Stomach (tissue), 9 donors: ENCODE measurements around the gene KIAA1191. TPM values are rescaled to one million over a fixed set of nuclear protein-coding genes. Genes with fewer than 3 reads are reported as not detected.

Experiments used
- DNase-seq, 2 donors: peaks; one replicate each; pipeline versions ENCODE4 v3.0.0 to v3.0.0-alpha.2; 2013 to 2019
- H3K27ac ChIP-seq, 5 donors: fragments of 200-600 bp in 4 of 5; sonication (generic) in 4 of 5; one replicate each; pipeline ENCODE4 v1.5.1; 2013 to 2019; ENCODE audit warnings: mild to moderate bottlenecking in 1 of 5, moderate library complexity in 1 of 5
- H3K27me3 ChIP-seq, 3 donors: fragments of 200-600 bp; sonication (generic); one replicate each; pipeline ENCODE4 v1.5.1; 2017 to 2019; ENCODE audit warnings: mixed run types in 1 of 3
- H3K36me3 ChIP-seq, 4 donors: fragments of 200-600 bp; sonication (generic); 1 replicate in 3 of 4; 2 replicates in 1 of 4; pipeline ENCODE4 v1.5.1; 2016 to 2019
- H3K4me1 ChIP-seq, 4 donors: fragments of 200-600 bp; sonication (generic); one replicate each; pipeline ENCODE4 v1.5.1; 2016 to 2019
- H3K4me3 ChIP-seq, 4 donors: fragments of 200-600 bp; sonication (generic) in 3 of 4; one replicate each; pipeline ENCODE4 v1.5.1; 2016 to 2019; ENCODE audit warnings: mild to moderate bottlenecking in 1 of 4
- H3K9me3 ChIP-seq, 4 donors: fragments of 200-600 bp; sonication (generic); one replicate each; pipeline ENCODE4 v1.5.1; 2016 to 2019
- EP300 ChIP-seq: sonication (generic); formaldehyde crosslinking; IDR thresholded peaks from one replicate; pipeline ENCODE4 v1.6.1; 2017; ENCODE audit warnings: antibody characterized with exemption
- POLR2A ChIP-seq, 4 donors: fragments of 450-650 bp; IDR thresholded peaks; one replicate each; pipeline ENCODE4 v1.6.1; 2016; ENCODE audit warnings: antibody characterized with exemption in 4 of 4, control low read depth in 2 of 4, mild to moderate bottlenecking in 1 of 4, moderate library complexity in 1 of 4
- POLR2AphosphoS5 ChIP-seq, 3 donors: sonication (generic); formaldehyde crosslinking; IDR thresholded peaks; one replicate each; pipeline ENCODE4 v1.6.1; 2016; ENCODE audit warnings: antibody characterized with exemption in 3 of 3
- WGBS, 5 donors: extraction: QIAGEN DNeasy Blood & Tissue Kit in 3 of 5; methylation state at CpG; one replicate each; pipeline versions ENCODE4 v1.1.5 to v1.1.7; 2013 to 2018; 5-methylcytosine and 5-hydroxymethylcytosine counted together
- intact Hi-C: fragments of 100-400 bp; cut with DNase I; formaldehyde crosslinking; loops from one replicate; pipeline ENCODE4 v1.15.1; 2023; ENCODE audit warnings: low total_unique reads
- polyA plus RNA-seq, 3 donors: library from polyadenylated mRNA; stranded (reverse); fragments of 200-250 nt; gene quantifications; one replicate each; pipeline ENCODE4 v1.2.3, GENCODE V29; 2013
- total RNA-seq, 5 donors: library from RNA; depleted of rRNA; stranded (reverse); fragments of >200 nt; gene quantifications; one replicate each; pipeline versions ENCODE4 v1.1.0 to v1.2.3, GENCODE V29; 2014 to 2016
- TF ChIP-seq, protein P1 (sequence below), 7 experiments: fragments of 450-650 bp in 4 of 7; fragments of 200-600 bp in 3 of 7; sonication (generic) in 3 of 7; IDR thresholded peaks; one replicate each; pipeline ENCODE4 v1.5.1; 2016 to 2019; ENCODE audit warnings: antibody characterized with exemption in 7 of 7, control low read depth in 2 of 7, mild to moderate bottlenecking in 1 of 7
- donor health status: healthy with polysubstance abuse.
- donor health status: Bipolar disorder and iron deficiency.
- donor health status: healthy.

KIAA1191 gene
- total and polyA plus RNA-seq, 8 donors, result 6.1 to 398 (median 86.1) TPM

DNA sequence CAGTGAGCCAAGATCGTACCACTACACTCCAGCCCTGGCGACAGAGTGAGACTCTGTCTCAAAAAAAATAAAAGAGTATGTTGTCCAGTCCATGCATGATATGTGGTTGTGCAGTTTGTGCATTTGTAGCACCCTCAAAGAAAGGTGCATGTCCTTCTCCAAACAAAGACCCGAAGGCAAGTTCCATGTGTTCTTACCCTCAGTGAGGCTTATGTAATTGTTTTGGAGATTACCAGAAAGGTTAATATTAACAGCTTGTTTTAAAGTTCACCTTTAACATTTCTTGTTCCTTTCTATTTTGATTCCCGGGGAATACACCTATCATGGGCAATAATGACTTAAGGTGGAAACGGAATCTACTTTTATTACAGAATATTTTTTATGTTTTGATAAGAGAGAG, 22.3 kb downstream of the KIAA1191 start:
- no peak overlapping the region for H3K27ac ChIP-seq
- TF ChIP-seq, protein P1, sequence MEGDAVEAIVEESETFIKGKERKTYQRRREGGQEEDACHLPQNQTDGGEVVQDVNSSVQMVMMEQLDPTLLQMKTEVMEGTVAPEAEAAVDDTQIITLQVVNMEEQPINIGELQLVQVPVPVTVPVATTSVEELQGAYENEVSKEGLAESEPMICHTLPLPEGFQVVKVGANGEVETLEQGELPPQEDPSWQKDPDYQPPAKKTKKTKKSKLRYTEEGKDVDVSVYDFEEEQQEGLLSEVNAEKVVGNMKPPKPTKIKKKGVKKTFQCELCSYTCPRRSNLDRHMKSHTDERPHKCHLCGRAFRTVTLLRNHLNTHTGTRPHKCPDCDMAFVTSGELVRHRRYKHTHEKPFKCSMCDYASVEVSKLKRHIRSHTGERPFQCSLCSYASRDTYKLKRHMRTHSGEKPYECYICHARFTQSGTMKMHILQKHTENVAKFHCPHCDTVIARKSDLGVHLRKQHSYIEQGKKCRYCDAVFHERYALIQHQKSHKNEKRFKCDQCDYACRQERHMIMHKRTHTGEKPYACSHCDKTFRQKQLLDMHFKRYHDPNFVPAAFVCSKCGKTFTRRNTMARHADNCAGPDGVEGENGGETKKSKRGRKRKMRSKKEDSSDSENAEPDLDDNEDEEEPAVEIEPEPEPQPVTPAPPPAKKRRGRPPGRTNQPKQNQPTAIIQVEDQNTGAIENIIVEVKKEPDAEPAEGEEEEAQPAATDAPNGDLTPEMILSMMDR (IDR thresholded peaks at IDR 0.05), result no peak
- intact Hi-C loops, result no loop called here
- no peak overlapping the region for H3K4me3 ChIP-seq
- H3K36me3 ChIP-seq, result peaks cover 29 to 88% (median 80%) of the 10 kb centered on the region in 4 donors
- 68 to 85% (median 80%) methylated on average over 5 of the region's 5 CpGs for WGBS, 5 donors
- DNase-seq, result no peak
- no peaks in the 10 kb centered on the region for H3K27me3 ChIP-seq
- H3K4me1 ChIP-seq, result no peaks in the 10 kb centered on the region
- no peaks in the 10 kb centered on the region for H3K9me3 ChIP-seq

DNA sequence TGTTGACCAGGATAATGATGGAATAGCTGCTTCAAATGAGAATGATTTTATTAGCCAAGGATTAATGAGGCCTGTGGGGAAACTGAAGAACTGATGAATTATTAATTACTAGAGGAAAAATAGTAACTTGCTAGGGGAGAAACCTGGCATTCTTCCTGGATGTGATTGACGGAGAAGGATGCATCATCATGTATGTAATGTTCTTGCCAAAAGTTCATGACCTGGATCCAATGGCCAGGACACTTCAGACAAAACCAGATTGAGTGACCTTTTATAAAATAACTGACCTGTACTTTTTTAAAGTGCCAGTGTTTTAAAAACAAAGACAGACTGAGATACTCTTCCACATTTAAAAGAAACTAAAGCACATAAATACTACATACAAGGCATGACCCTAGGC, 23.7 kb downstream of the KIAA1191 start:
- Histone ChIP-seq H3K36me3 (peaks cover 26 to 87% (median 79%) of the 10 kb centered on the region in 4 donors), H3K4me3 (no peak overlapping the region), H3K27me3 (no peaks in the 10 kb centered on the region), H3K4me1 (no peaks in the 10 kb centered on the region), H3K9me3 (no peaks in the 10 kb centered on the region), H3K27ac (no peak overlapping the region)
- WGBS, 5 donors, result 60 to 79% (median 69%) methylated on average over 1 of the region's 1 CpG
- DNase-seq, result no peak
- TF ChIP-seq, protein P1 (IDR thresholded peaks at IDR 0.05), result no peak
- no peak for TF ChIP-seq POLR2AphosphoS5 (IDR thresholded peaks at IDR 0.05)
- TF ChIP-seq EP300, result no peak
- no peak for TF ChIP-seq POLR2A (IDR thresholded peaks at IDR 0.05)
- intact Hi-C loops, result no loop called here

DNA sequence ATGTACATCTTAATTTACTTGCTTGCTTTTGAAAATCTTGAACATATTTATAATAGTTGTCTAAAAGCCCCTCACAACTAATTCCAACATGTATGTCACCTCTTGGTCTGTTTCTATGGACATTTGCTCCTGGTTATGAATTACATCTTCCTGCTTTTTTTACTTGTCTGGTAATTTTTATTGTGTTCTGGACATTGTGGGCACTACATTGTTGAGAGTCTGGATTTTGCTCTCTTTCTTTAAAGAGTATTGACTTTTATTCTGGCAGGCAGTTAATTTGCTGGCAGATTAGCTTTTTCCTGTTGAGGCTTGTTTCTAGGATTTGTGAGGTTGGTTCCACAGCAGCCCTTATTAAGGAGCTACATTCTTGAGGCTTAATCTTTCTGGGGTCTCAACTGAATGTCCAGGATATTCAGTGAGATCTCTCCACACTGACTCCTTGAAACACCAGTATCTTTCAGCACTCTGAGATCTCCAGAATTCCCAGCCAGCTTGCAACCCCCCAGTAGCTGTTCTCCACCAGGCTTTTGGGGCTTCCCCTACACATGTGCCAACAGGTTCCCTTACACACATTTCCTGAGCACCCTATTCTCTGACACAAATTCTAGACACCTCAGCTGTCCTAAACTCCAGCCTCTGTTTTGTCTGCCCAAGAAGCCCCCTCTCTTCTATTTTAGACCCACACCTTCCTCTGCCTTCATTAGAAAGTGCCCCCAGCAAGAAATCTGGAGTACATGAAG, 27.4 kb downstream of the KIAA1191 start:
- intact Hi-C loops, result no loop called here
- peaks cover 26 to 66% (median 56%) of the 10 kb centered on the region in 4 donors for H3K36me3 ChIP-seq
- DNase-seq, result no peak
- H3K27me3 ChIP-seq, result no peaks in the 10 kb centered on the region
- TF ChIP-seq, protein P1 (IDR thresholded peaks at IDR 0.05), result no peak
- TF ChIP-seq POLR2AphosphoS5 (IDR thresholded peaks at IDR 0.05), result no peak
- no peak for TF ChIP-seq POLR2A (IDR thresholded peaks at IDR 0.05)
- no peak for TF ChIP-seq EP300
- no peaks in the 10 kb centered on the region for H3K4me1 ChIP-seq
- no peak overlapping the region for H3K4me3 ChIP-seq
- no peaks in the 10 kb centered on the region for H3K9me3 ChIP-seq
- H3K27ac ChIP-seq, result no peak overlapping the region

GRCh38 chr5:176320577-176320976, 41.0 kb downstream of the KIAA1191 start:
- Histone ChIP-seq H3K27me3 (no peaks in the 10 kb centered on the region), H3K4me1 (peaks cover 0 to 11% (median 0%) of the 10 kb centered on the region in 4 donors), H3K4me3 (no peak overlapping the region), H3K36me3 (peaks cover 19 to 89% (median 81%) of the 10 kb centered on the region in 4 donors), H3K9me3 (no peaks in the 10 kb centered on the region), H3K27ac (no peak overlapping the region)
- TF ChIP-seq, protein P1 (IDR thresholded peaks at IDR 0.05), result no peak
- TF ChIP-seq POLR2AphosphoS5 (IDR thresholded peaks at IDR 0.05), result no peak
- no peak for TF ChIP-seq EP300
- TF ChIP-seq POLR2A (IDR thresholded peaks at IDR 0.05), result no peak
- WGBS, 5 donors, result 95 to 97% (median 96%) methylated on average over 3 of the region's 3 CpGs
- intact Hi-C loops, result no loop called here
- no peak for DNase-seq
